T-cell (primary cell): ENCODE data around the gene GLUD1. TPM values are rescaled to one million over a fixed set of nuclear protein-coding genes. Genes with fewer than 3 reads are reported as not detected.
"Not testable (repeated sequence)": the region's sequence is repeated elsewhere in the genome, so short reads cannot be mapped to it uniquely, and the experiment has no call there.

Experiments
- ATAC-seq, 4 experiments: fragments of 200-7000 bp in 3 of 4; fragments of 150-1000 bp in 1 of 4; cut with Tn5 transposase; replicated peaks in 1 of 4; 1 replicate in 3 of 4; 2 replicates in 1 of 4; pipeline ENCODE4 v1.10.0; 2021; ENCODE audit warnings: moderate library complexity in 3 of 4, mild to moderate bottlenecking in 2 of 4, moderate number of reproducible peaks in 1 of 4
- CTCF ChIA-PET, 2 donors: fragments of 300-600 bp; sonication (Branson Sonifier 250); formaldehyde crosslinking; loops; one replicate each; lab custom pipeline; 2022; ENCODE audit warnings: antibody characterized with exemption in 2 of 2; lab: Charles Lee
- POLR2A ChIA-PET, 2 donors: fragments of 300-600 bp; sonication (Branson Sonifier 250); formaldehyde crosslinking; loops; one replicate each; lab custom pipeline; 2022; ENCODE audit warnings: antibody characterized with exemption in 2 of 2; lab: Charles Lee
- DNase-seq, 35 experiments: peaks; one replicate each; pipeline versions ENCODE4 v3.0.0 to v3.0.0-alpha.2; 2013 to 2023
- H3K27ac ChIP-seq: one replicate; pipeline ENCODE4 v1.5.1; 2013; ENCODE audit warnings: low read length
- H3K27me3 ChIP-seq, 2 experiments: replicated peaks in 1 of 2; 1 replicate in 1 of 2; 2 replicates in 1 of 2; pipeline versions ENCODE4 v1.6.1 to v1.7.0; 2013; ENCODE audit warnings: low read length in 1 of 2, mixed read lengths in 1 of 2; ENCODE audit not compliant: control insufficient read depth in 2 of 2, insufficient read depth in 2 of 2; ENCODE audit errors: extremely low read depth in 1 of 2
- H3K36me3 ChIP-seq, 2 donors: 1 replicate in 1 of 2; 2 replicates in 1 of 2; pipeline versions ENCODE4 v1.6.1 to v1.7.0; 2013; ENCODE audit warnings: low read length in 1 of 2; ENCODE audit not compliant: control insufficient read depth in 2 of 2, insufficient read depth in 1 of 2; ENCODE audit errors: extremely low read depth in 1 of 2
- H3K4me1 ChIP-seq, 2 experiments: 1 replicate in 1 of 2; 2 replicates in 1 of 2; pipeline versions ENCODE4 v1.6.1 to v1.7.0; 2013; ENCODE audit warnings: low read length in 2 of 2, mixed read lengths in 1 of 2; ENCODE audit not compliant: insufficient read depth in 2 of 2, control insufficient read depth in 1 of 2; ENCODE audit errors: extremely low read depth in 1 of 2
- H3K4me3 ChIP-seq, 2 donors: 1 replicate in 1 of 2; 2 replicates in 1 of 2; pipeline versions ENCODE4 v1.5.1 to v1.7.0; 2013; ENCODE audit warnings: mild to moderate bottlenecking in 2 of 2, low read length in 1 of 2, moderate library complexity in 1 of 2; ENCODE audit not compliant: control insufficient read depth in 1 of 2; ENCODE audit errors: extremely low read depth in 1 of 2
- H3K9me3 ChIP-seq: 2 replicates; pipeline ENCODE4 v1.7.0; 2013
- H3K27ac Mint-ChIP-seq, 2 donors: one replicate each; pipeline ENCODE4 v1.8.0; 2020 to 2021; ENCODE audit warnings: mild to moderate bottlenecking in 2 of 2, mixed read lengths in 2 of 2
- H3K27me3 Mint-ChIP-seq, 2 donors: one replicate each; pipeline ENCODE4 v1.8.0; 2021 to 2022; ENCODE audit warnings: mixed read lengths in 2 of 2
- H3K36me3 Mint-ChIP-seq: one replicate; pipeline ENCODE4 v1.8.0; 2021; ENCODE audit warnings: mixed read lengths
- H3K4me1 Mint-ChIP-seq, 3 donors: one replicate each; pipeline ENCODE4 v1.8.0; 2020 to 2022; ENCODE audit warnings: mixed read lengths in 3 of 3, mild to moderate bottlenecking in 1 of 3
- H3K4me3 Mint-ChIP-seq, 3 donors: one replicate each; pipeline ENCODE4 v1.8.0; 2020 to 2022; ENCODE audit warnings: mild to moderate bottlenecking in 3 of 3, mixed read lengths in 3 of 3, moderate library complexity in 3 of 3
- H3K9me3 Mint-ChIP-seq, 3 donors: one replicate each; pipeline ENCODE4 v1.8.0; 2020 to 2022; ENCODE audit warnings: mixed read lengths in 3 of 3
- WGBS: methylation state at CpG from one replicate; pipeline ENCODE4 v1.1.5; 2013; ENCODE audit warnings: missing lambda C conversion rate; ENCODE audit not compliant: insufficient coverage; 5-methylcytosine and 5-hydroxymethylcytosine counted together
- total RNA-seq, 35 experiments: library from RNA in 6 of 35; stranded (reverse) in 6 of 35; fragments of 120-200 nt in 1 of 35; gene quantifications; one replicate each; pipeline versions ENCODE4 v1.2.1 to v1.2.4 and lab custom pipeline; 2013 to 2026

GLUD1 gene
- total RNA-seq, 5 donors from 2014 or later (not counting 1 experiment from before 2014, with no cell fraction given), result 71.0 to 89.2 (median 82.9) TPM

DNA sequence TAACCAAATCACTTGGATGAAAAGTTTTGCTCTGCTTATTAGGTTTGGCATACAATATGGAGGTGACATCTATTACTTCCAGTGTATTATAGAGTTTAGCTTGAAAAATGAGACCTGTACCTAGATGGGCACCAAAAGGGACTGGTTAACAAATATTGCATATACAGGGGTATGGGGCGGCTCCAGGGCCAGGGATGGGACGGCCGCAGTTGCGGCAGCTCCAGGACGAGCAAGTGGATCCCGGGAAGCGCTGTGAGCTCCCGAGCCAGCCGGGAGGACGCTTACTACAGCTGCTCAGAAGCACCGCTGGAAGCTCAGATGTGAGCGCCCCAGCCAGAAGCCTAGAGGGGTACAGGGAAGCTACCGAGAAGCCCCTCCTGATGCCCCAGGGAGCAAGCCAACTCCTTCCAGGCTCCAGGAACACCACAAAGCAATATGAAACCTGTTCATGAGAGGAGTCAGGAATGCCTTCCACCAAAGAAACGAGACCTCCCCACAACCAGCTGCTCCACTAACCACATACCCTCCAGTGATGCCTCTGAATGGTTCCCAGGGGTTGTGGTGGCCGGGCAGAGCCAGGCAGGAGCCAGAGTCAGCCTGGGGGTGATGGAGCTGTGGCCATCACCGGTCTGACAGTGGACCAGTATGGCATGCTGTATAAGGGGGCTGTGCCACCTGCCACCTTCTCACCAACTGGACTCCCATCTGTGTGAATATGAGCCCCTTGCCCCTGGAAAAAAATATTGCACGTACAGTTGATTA is 67.7 kb downstream of the GLUD1 start:
- DNase-seq, H3K27me3 Mint-ChIP-seq, H3K4me1 Mint-ChIP-seq, H3K36me3 ChIP-seq, H3K4me3 ChIP-seq, H3K9me3 Mint-ChIP-seq, H3K9me3 ChIP-seq, H3K4me3 Mint-ChIP-seq, H3K27ac ChIP-seq, H3K4me1 ChIP-seq, ATAC-seq, POLR2A ChIA-PET, H3K36me3 Mint-ChIP-seq, H3K27me3 ChIP-seq, H3K27ac Mint-ChIP-seq: not testable (repeated sequence)
- 94% methylated on average over 4 of the region's 17 CpGs for WGBS
- CTCF ChIA-PET, result interaction anchor here in 1 of 2 donors (0.6 kb wide), 1 partner anchor 22 kb away, joined by 8 read pairs; no protein-coding TSS in a partner anchor

GRCh38 chr10:87025285-87025958 is 69.2 kb downstream of the GLUD1 start:
- H3K9me3 ChIP-seq, H3K27me3 Mint-ChIP-seq, CTCF ChIA-PET, H3K4me3 ChIP-seq, H3K4me1 Mint-ChIP-seq, H3K36me3 ChIP-seq, POLR2A ChIA-PET, H3K4me3 Mint-ChIP-seq, H3K4me1 ChIP-seq, H3K27me3 ChIP-seq, H3K9me3 Mint-ChIP-seq, ATAC-seq, H3K27ac ChIP-seq, DNase-seq, H3K36me3 Mint-ChIP-seq: not testable (repeated sequence)
- H3K27ac Mint-ChIP-seq, result peak overlapping the region in 1 of 2 donors; percentile 16
- WGBS, result 20% methylated on average over 1 of the region's 5 CpGs

DNA sequence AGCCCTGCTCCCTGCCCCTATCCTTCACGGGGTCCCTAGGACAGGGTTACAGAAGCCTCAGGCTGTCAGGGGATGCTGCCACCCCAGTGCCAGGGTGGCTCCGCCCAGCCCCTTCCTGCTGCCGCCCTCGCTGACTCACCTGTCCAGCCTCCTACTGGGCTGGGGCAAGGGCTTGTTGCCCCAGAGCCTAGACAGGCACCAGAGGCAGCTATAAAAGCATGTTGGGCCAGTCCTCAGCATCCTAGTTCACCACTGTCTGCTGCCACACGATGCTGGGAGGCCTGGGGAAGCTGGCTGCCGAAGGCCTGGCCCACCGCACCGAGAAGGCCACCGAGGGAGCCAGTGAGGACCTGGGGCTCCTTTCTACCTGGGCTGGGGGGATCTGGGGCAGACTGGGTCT is 74.6 kb downstream of the GLUD1 start, which contains the start of gene FAM25A:
Gene FAM25A (plus strand): TSS at position 239 of the 400 bp plus-strand sequence. CDS start 31 bp downstream, at position 270.
- not testable (repeated sequence) for H3K9me3 Mint-ChIP-seq

DNA sequence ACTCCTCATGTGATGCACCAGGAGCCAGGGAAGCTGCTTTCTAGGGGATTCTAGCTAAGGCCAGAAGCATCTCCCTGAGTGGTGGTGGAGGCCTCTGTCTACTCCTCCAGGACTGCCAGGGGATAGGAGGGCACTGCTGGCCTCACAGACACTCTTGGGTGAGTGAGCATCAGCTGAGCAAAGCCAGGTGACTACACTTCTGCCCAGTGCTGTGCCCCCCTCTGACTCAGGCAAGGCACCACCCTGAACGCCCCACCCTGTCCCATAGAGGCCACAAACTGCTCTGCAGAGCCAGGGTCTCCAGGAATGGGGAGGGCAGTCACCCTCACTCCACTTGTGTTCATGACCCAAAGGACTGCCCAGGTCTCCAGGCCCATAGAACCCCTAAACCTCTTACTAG is 75.1 kb downstream of the GLUD1 start:
- H3K36me3 ChIP-seq, H3K9me3 Mint-ChIP-seq, POLR2A ChIA-PET, H3K4me3 ChIP-seq, H3K27ac Mint-ChIP-seq, H3K27ac ChIP-seq, H3K4me1 Mint-ChIP-seq, CTCF ChIA-PET, H3K9me3 ChIP-seq, H3K27me3 ChIP-seq, ATAC-seq, H3K36me3 Mint-ChIP-seq, DNase-seq, H3K4me3 Mint-ChIP-seq, H3K27me3 Mint-ChIP-seq, H3K4me1 ChIP-seq: not testable (repeated sequence)
- WGBS, result no CpG with 5 or more reads among the region's 1 CpG

More for the DNA sequence above, 74.6 kb downstream of the GLUD1 start, which contains the start of gene FAM25A:
- ATAC-seq, H3K27ac ChIP-seq, H3K4me3 ChIP-seq, H3K4me1 Mint-ChIP-seq, H3K27me3 Mint-ChIP-seq, H3K27me3 ChIP-seq, POLR2A ChIA-PET, H3K4me1 ChIP-seq, DNase-seq, H3K36me3 Mint-ChIP-seq, H3K27ac Mint-ChIP-seq, H3K9me3 ChIP-seq, H3K4me3 Mint-ChIP-seq, H3K36me3 ChIP-seq, CTCF ChIA-PET: not testable (repeated sequence)
- WGBS, result 100% methylated on average over 2 of the region's 9 CpGs

DNA sequence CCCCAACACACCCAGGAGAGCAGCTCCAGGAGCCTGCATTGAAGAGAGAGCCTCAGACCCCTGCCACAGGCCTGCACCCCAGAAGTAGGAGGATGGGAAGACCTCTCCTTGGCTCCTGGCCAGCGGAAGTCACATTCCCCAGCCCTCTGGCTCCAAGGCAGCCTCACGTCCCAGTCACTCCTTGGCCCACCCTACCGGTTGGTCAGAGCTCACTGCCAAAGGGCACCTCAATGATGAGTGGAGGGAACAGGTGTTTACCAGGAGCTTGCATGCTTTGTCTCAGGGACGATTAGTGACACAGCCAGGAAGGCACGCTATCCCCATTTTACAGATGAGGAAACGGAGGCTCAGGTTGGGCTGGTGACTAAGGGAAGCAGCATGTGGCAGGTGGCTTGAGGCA is 75.6 kb downstream of the GLUD1 start:
- H3K4me1 ChIP-seq, DNase-seq, CTCF ChIA-PET, H3K27me3 Mint-ChIP-seq, H3K9me3 ChIP-seq, H3K4me3 Mint-ChIP-seq, H3K9me3 Mint-ChIP-seq, H3K27me3 ChIP-seq, H3K27ac Mint-ChIP-seq, ATAC-seq, H3K36me3 ChIP-seq, H3K4me1 Mint-ChIP-seq, H3K4me3 ChIP-seq, H3K27ac ChIP-seq, POLR2A ChIA-PET, H3K36me3 Mint-ChIP-seq: not testable (repeated sequence)
- WGBS, result no CpG with 5 or more reads among the region's 6 CpGs

- H3K27ac ChIP-seq, H3K36me3 Mint-ChIP-seq, H3K4me1 ChIP-seq, H3K27ac Mint-ChIP-seq, H3K27me3 ChIP-seq, CTCF ChIA-PET, H3K4me3 Mint-ChIP-seq, DNase-seq, H3K27me3 Mint-ChIP-seq, H3K36me3 ChIP-seq, H3K9me3 ChIP-seq, ATAC-seq, H3K4me1 Mint-ChIP-seq, H3K9me3 Mint-ChIP-seq, H3K4me3 ChIP-seq, POLR2A ChIA-PET: not testable (repeated sequence)
- 90% methylated on average over 3 of the region's 6 CpGs for WGBS
Observed at GRCh38 chr10:87018127-87018526, 76.5 kb downstream of the GLUD1 start.
